ENCODE measurements around the gene ZYG11A. TPM values are rescaled to one million over a fixed set of nuclear protein-coding genes. Genes with fewer than 3 reads are reported as not detected.

Gene ZYG11A
- total and polyA plus RNA-seq, 2 of the 8 experiments (the other 6 are each of a cell fraction or from before 2014, with no cell fraction given): 0.89 to 2.6 TPM

- H3K23me2 ChIP-seq (ENCODE audit: low read depth, low read length): no peaks in the 10 kb centered on the region
- ChIA-PET POLR2A (ENCODE audit: partially characterized antibody) (no interaction called here), CTCF (ENCODE audit: partially characterized antibody) (interaction anchor here (0.9 to 1.3 kb wide), 3 partner anchors 270 to 366 kb away, joined by 3 to 5 read pairs (median 4); no protein-coding TSS in a partner anchor)
- no peaks in the 10 kb centered on the region for H3K27me3 ChIP-seq (replicated peaks in 1 of 4; ENCODE audit: control insufficient read depth in 3 of 4, extremely low read depth in 1 of 4, insufficient read depth in 3 of 4, low read length in 3 of 4)
- no peak overlapping the region for H2BK12ac ChIP-seq (ENCODE audit: low read depth, low read length)
- no peak overlapping the region for H4K91ac ChIP-seq (replicated peaks; ENCODE audit: insufficient read length, low read length)
- H3K79me2 ChIP-seq (ENCODE audit: control insufficient read depth in 1 of 2, insufficient read depth in 2 of 2, low read length in 2 of 2): no peaks in the 10 kb centered on the region
- 88% methylated on average over 10 of the region's 10 CpGs; no CpG with 5 or more reads in 1 of the 2 experiments for WGBS, 2 experiments (ENCODE audit: extremely low coverage in 1 of 2, insufficient coverage in 1 of 2, insufficient read length in 1 of 2, insufficient replicate concordance in 2 of 2, low coverage in 1 of 2, low lambda C conversion rate in 2 of 2, missing lambda C conversion rate in 1 of 2)
- no peak overlapping the region; the same call in 1 of the 2 replicates for H2BK20ac ChIP-seq (ENCODE audit: low read length)
- no peak overlapping the region for H4K8ac ChIP-seq (ENCODE audit: extremely low read depth, insufficient read depth, low read length)
- H3K4me2 ChIP-seq (ENCODE audit: insufficient read depth in 1 of 2, low read depth in 2 of 2, low read length in 2 of 2): no peak overlapping the region
- no peak overlapping the region for H4K5ac ChIP-seq (ENCODE audit: insufficient read length, low read depth, low read length)
- H3K4me1 ChIP-seq (replicated peaks in 1 of 4; ENCODE audit: control insufficient read depth in 3 of 4, insufficient read depth in 4 of 4, low read length in 3 of 4): peaks cover 0 to 4% (median 0%) of the 10 kb centered on the region in 4 experiments; a peak in 1 of 7 replicates
- H2BK120ac ChIP-seq (replicated peaks; ENCODE audit: low read depth, low read length): no peak overlapping the region
- no peak for DNase-seq (ENCODE audit: low read depth in 1 of 2, low spot score in 2 of 2)
- no peak overlapping the region for H3K4me3 ChIP-seq (ENCODE audit: extremely low read depth in 1 of 4, insufficient read depth in 2 of 4, low read depth in 3 of 4, low read length in 4 of 4)
- H2AFZ ChIP-seq (ENCODE audit: low read length): no peak overlapping the region
- H3K27ac ChIP-seq (ENCODE audit: low read depth, low read length): no peak overlapping the region
- 0 out of 2 replicates have a peak overlapping the region, but pooled peaks have one; percentile 88 for H2BK15ac ChIP-seq (ENCODE audit: low read length)
- TF ChIP-seq CTCF (IDR thresholded peaks at IDR 0.05; ENCODE audit: control extremely low read depth in 1 of 3, insufficient read depth in 1 of 3, low read depth in 1 of 3, low read length in 3 of 3): no peak
- TF ChIP-seq CHD1 (IDR thresholded peaks at IDR 0.05; ENCODE audit: low read depth, low read length): no peak
- no peak for TF ChIP-seq PHF8 (conservative IDR thresholded peaks at IDR 0.05; ENCODE audit: low read depth, low read length)
- TF ChIP-seq POU5F1 (IDR thresholded peaks at IDR 0.05; ENCODE audit: low read depth, low read length): no peak
- no peaks in the 10 kb centered on the region for H3K9me3 ChIP-seq (ENCODE audit: insufficient read depth in 2 of 2, low read depth in 1 of 2, low read length in 1 of 2)
- FAIRE-seq: no peak
- H3K23ac ChIP-seq (ENCODE audit: insufficient read length): no peak overlapping the region
- H3K18ac ChIP-seq (ENCODE audit: extremely low read depth, low read length): no peak overlapping the region; the same call in 1 of the 2 replicates
- no peak overlapping the region for H3K56ac ChIP-seq (replicated peaks; ENCODE audit: insufficient read length, low read depth, low read length)
- no peak overlapping the region for H2BK5ac ChIP-seq (ENCODE audit: low read depth, low read length)
- H3K36me3 ChIP-seq (ENCODE audit: control insufficient read depth in 2 of 4, insufficient read depth in 4 of 4, low read length in 3 of 4): no peaks in the 10 kb centered on the region; a peak in 1 of 8 replicates
- peaks cover 0 to 2% of the 10 kb centered on the region in 2 experiments for H4K20me1 ChIP-seq (replicated peaks in 1 of 2; ENCODE audit: control insufficient read depth in 1 of 2, insufficient read depth in 2 of 2, low read length in 2 of 2)
- H3K9ac ChIP-seq (replicated peaks in 1 of 4; ENCODE audit: extremely low read depth in 1 of 4, low read depth in 3 of 4, low read length in 3 of 4): no peak overlapping the region; a peak in 1 of 7 replicates
- 0 out of 2 replicates have a peak overlapping the region, but pooled peaks have one; percentile 53 for H2AK5ac ChIP-seq (ENCODE audit: low read depth, low read length)
- no peak overlapping the region for H3K4ac ChIP-seq (replicated peaks; ENCODE audit: insufficient read length, low read depth, low read length)
- peaks cover 2% of the 10 kb centered on the region; the same call in 1 of the 2 replicates for H3K79me1 ChIP-seq (ENCODE audit: low read depth, low read length)
- H3K14ac ChIP-seq (ENCODE audit: insufficient read length): no peak overlapping the region
Measured at GRCh38 chr1:52911541-52911940, 69.0 kb downstream of the ZYG11A start.
